Sigmoid colon (tissue), 4 donors: ENCODE results near the gene GGT6.

Experiments
- CTCF ChIP-seq, 4 experiments: fragments of 450-650 bp in 3 of 4; fragments of 200-600 bp in 1 of 4; IDR thresholded peaks; one replicate each; pipeline ENCODE4 v1.5.1; 2016 to 2019; ENCODE audit warnings: antibody characterized with exemption in 4 of 4, mild to moderate bottlenecking in 3 of 4, moderate library complexity in 2 of 4
- EP300 ChIP-seq, 4 donors: sonication (generic); formaldehyde crosslinking; IDR thresholded peaks; one replicate each; pipeline ENCODE4 v1.6.1; 2017; ENCODE audit warnings: antibody characterized with exemption in 4 of 4
- POLR2A ChIP-seq, 2 donors: fragments of 450-650 bp; IDR thresholded peaks; one replicate each; pipeline ENCODE4 v1.6.1; 2016; ENCODE audit warnings: antibody characterized with exemption in 2 of 2, mild to moderate bottlenecking in 2 of 2, moderate library complexity in 2 of 2
- POLR2AphosphoS5 ChIP-seq, 4 donors: sonication (generic); formaldehyde crosslinking; IDR thresholded peaks; one replicate each; pipeline ENCODE4 v1.6.1; 2017; ENCODE audit warnings: antibody characterized with exemption in 4 of 4

DNA sequence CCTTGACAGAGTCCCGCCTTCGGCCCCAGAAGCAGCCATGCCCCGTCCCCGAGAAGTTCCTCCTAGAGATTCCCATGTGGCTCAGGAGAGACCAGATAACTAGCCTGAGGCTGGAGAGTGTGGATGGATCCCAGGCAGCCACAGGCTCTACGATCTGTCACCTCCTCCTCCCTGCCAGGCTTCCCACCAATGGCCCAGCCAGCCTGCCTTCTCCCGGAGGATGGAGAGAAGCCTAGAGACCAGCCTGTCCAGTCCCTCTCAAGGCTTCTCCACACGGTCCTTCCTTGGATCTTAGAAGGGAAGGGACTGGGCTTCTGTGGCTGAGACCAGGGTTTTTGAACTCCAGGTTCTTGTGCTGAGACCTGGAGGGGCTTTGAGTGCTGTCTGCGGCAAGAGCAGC, 22.3 kb upstream of the GGT6 start:
- TF ChIP-seq CTCF (IDR thresholded peaks at IDR 0.05) (no peak), POLR2AphosphoS5 (IDR thresholded peaks at IDR 0.05) (no peak), EP300 (IDR thresholded peaks at IDR 0.05) (no peak), POLR2A (IDR thresholded peaks at IDR 0.05) (no peak)
